ENCODE data around the gene TUBGCP2.

TUBGCP2 gene

DNA sequence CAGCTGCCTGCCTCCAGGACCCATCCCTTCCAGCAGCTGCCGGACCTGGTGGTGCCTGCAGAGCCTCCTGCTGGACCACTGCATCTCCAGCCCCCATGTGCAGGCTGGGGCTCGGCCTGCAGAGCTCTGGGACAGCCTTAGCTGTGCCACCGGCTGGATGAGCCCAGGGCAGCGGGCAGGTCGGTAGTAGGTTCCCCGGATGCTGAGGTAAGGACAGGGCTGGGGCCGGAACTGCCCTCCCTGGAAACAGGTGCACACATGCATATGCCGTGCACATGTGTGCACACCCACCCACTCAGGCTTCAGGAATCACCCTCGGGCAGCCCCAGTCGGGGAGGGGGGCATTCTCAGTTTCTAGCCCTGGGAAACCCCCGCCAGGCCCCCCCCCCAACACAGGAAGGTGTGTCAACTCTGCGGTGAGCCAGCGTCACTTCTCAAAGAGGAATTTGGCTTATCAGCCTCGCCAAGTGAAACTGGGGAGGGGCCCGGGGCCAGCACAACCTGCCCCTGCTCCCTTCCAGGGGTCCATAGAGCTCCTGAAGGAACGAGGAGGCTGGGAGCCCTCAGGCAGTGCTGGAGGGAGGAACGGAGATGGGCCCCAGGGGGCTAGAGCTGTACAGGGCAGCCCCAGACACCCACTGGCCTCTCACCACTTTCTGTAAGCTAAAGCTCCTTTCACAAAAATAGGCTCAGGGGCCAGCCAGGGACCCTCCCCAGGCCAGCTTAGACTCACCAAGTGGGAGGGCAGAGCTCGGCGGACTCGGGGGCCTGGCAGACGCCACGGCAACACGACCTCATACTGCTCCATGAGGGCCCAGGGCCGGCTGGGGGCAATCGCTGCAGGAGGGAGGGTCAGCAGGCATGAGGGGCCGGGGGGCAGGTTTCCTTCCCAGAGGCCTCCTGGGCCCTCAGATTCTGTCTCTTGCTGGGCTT lies 33.7 kb downstream of the TUBGCP2 start:
- TF ChIP-seq, protein P1, sequence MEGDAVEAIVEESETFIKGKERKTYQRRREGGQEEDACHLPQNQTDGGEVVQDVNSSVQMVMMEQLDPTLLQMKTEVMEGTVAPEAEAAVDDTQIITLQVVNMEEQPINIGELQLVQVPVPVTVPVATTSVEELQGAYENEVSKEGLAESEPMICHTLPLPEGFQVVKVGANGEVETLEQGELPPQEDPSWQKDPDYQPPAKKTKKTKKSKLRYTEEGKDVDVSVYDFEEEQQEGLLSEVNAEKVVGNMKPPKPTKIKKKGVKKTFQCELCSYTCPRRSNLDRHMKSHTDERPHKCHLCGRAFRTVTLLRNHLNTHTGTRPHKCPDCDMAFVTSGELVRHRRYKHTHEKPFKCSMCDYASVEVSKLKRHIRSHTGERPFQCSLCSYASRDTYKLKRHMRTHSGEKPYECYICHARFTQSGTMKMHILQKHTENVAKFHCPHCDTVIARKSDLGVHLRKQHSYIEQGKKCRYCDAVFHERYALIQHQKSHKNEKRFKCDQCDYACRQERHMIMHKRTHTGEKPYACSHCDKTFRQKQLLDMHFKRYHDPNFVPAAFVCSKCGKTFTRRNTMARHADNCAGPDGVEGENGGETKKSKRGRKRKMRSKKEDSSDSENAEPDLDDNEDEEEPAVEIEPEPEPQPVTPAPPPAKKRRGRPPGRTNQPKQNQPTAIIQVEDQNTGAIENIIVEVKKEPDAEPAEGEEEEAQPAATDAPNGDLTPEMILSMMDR (IDR thresholded peaks at IDR 0.05) = no peak
- Mint-ChIP-seq H3K27ac (no peak overlapping the region), H3K36me3 (ENCODE audit: low read depth) (no peaks in the 10 kb centered on the region), H3K27me3 (ENCODE audit: low read depth, poor library complexity) (peaks cover 13% of the 10 kb centered on the region), H3K4me3 (no peak overlapping the region), H3K9me3 (no peaks in the 10 kb centered on the region), H3K4me1 (peaks cover 35% of the 10 kb centered on the region)
- DNase-seq = no peak

DNA sequence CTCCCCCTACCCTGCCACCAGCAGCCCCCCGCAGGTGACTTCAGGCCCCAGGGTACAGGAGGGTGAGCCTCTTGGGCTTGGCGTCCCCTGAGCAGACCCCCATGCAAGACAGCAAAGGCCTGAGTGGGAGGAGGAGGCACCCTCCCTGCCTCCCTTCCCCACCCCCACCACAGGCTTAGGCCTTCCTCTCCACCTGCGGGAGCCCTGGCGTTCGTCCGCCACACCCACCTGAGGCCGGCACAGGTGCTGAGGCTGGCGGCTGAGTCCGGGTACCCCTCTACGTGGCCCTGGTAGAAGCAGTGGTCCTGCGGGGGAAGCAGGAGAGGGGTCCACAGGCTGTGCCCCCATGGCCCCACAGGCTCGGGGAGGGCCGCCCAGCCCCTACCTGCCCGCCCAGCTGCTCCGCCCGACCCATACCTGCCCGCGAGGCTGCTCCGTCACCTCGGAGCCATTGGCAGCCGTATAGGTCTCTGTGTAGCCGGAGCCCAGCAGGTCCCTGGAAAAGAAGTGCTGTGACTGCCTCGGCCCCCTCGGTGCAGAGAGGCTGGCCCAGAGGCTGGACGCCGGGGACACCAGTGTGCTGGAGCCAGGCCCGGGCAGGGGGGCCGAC lies 35.0 kb downstream of the TUBGCP2 start:
- Mint-ChIP-seq H3K27me3 (ENCODE audit: low read depth, poor library complexity) (peaks cover 13% of the 10 kb centered on the region), H3K4me1 (peaks cover 21% of the 10 kb centered on the region), H3K36me3 (ENCODE audit: low read depth) (no peaks in the 10 kb centered on the region), H3K9me3 (no peaks in the 10 kb centered on the region), H3K27ac (no peak overlapping the region), H3K4me3 (no peak overlapping the region)
- no peak for DNase-seq
- TF ChIP-seq, protein P1 (IDR thresholded peaks at IDR 0.05) = no peak

DNA sequence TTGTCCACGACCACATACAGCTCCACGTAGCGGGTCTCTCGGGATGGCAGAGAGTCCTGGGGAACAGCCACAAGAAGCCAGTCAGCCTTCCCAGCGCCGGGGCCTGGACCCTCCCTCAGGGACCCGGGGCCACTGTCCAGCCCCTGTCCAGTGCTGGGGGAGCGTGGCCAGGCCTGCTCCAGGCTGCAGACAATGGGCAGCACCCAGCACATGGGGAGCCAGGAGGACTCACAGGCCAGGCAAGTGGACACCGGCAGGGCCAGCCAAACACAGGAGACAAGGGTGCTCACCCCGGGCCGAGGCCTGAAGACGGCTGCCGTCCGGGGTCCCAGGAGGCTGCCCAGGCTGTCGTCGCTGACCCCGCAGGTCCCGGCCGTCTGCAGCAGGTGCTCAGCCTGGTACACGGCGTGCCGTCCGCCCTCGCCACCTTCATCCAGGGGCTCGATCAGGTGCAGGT lies 35.7 kb downstream of the TUBGCP2 start:
- peaks cover 13% of the 10 kb centered on the region for H3K27me3 Mint-ChIP-seq (ENCODE audit: low read depth, poor library complexity)

DNA sequence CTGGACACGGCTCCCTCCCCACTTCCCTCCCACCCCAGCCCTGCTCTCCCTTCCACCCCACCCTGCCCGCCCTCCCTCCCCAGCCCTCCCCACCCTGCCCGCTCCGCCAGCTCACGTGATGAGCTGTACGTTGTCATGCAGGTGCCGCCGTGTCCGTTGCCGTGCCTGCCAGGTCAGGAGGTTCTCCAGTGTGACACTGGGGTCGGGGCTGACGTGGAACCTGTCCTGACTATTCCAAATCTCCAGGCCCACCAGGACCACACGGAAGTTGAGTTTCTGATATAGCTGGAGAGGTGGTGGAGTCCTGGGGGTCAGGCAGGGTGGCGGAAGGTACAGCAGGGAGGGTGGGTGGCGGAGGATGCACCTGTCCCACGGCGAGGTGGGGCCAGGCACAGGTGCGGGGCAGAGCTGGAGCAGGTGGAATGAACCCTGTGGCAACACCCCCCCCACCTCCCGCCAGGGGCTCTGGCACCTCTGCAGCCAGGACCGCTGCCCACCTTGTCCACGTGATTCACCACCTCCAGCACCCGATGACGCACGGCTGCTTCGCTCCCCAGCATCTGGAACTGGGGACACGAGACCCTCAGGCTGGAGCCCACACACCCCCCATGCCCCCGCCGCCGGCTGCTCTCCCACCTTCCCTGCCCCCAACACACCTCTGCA lies 36.2 kb downstream of the TUBGCP2 start:
- no peaks in the 10 kb centered on the region for H3K36me3 Mint-ChIP-seq (ENCODE audit: low read depth)
- H3K4me1 Mint-ChIP-seq = peaks cover 9% of the 10 kb centered on the region
- H3K4me3 Mint-ChIP-seq = no peak overlapping the region
- DNase-seq = no peak
- TF ChIP-seq, protein P1 (IDR thresholded peaks at IDR 0.05) = no peak
- H3K27ac Mint-ChIP-seq = no peak overlapping the region
- H3K27me3 Mint-ChIP-seq (ENCODE audit: low read depth, poor library complexity) = peaks cover 13% of the 10 kb centered on the region
- H3K9me3 Mint-ChIP-seq = no peaks in the 10 kb centered on the region

More for the DNA sequence above, 35.7 kb downstream of the TUBGCP2 start:
- TF ChIP-seq, protein P1 (IDR thresholded peaks at IDR 0.05) = no peak
- Mint-ChIP-seq H3K4me1 (peaks cover 15% of the 10 kb centered on the region), H3K4me3 (no peak overlapping the region), H3K9me3 (no peaks in the 10 kb centered on the region), H3K27ac (no peak overlapping the region), H3K36me3 (ENCODE audit: low read depth) (no peaks in the 10 kb centered on the region)
- DNase-seq = no peak

DNA sequence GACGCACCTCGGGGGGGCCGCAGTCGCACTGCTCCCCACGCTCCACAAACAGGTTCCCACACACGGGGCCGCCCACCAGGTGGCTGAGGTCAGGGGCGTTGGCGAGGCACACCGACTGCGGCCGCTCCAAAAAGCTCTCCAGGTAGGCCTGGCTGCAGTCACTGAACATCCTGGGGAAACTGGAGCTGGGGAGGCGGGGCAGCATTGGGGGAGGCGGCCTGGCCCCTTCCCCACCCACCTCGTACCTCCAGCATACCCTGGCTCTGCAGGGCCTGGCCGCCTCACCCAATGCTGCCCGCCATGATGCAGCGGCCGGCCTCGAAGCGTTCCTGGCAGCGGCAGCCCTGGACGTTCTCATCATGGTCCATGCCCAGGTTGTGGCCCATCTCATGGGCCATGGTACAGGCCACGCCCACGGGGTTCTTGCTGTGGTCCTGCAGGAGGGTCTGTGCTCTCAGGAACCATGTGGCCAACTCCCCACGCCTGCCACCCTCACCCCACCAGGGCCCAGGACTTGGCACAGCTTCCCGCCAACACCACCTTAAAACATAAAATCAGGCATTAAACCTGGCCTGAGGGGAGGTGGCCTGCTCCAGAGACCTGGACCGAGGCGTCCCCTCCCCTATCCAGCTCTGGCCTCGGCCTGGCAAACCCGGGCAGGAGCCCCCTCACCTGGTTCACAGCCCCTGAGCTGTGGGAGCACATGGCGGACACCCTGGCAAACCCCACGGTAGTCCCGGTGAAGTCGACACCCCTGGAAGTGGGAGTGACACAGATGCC lies 37.0 kb downstream of the TUBGCP2 start:
- TF ChIP-seq, protein P1 (IDR thresholded peaks at IDR 0.05) = no peak
- Mint-ChIP-seq H3K9me3 (no peaks in the 10 kb centered on the region), H3K27me3 (ENCODE audit: low read depth, poor library complexity) (peaks cover 13% of the 10 kb centered on the region), H3K4me1 (peaks cover 9% of the 10 kb centered on the region), H3K36me3 (ENCODE audit: low read depth) (no peaks in the 10 kb centered on the region), H3K4me3 (no peak overlapping the region), H3K27ac (no peak overlapping the region)
- no peak for DNase-seq
